Mesothelial cell of epicardium (in vitro differentiated cells): ENCODE results near the gene SUPT5H. TPM values are rescaled to one million over a fixed set of nuclear protein-coding genes. Genes with fewer than 3 reads are reported as not detected.

Source experiments
- DNase-seq, 2 experiments: peaks; one replicate each; pipeline ENCODE4 v3.0.0; 2021; ENCODE audit warnings: low spot score in 2 of 2; ENCODE audit not compliant: unreplicated experiment in 2 of 2
- H3K27ac Mint-ChIP-seq: 2 replicates; pipeline ENCODE4 v1.8.0; 2021; ENCODE audit warnings: mixed read lengths
- H3K27me3 Mint-ChIP-seq: 2 replicates; pipeline ENCODE4 v1.8.0; 2021; ENCODE audit warnings: low read depth, mixed read lengths
- H3K36me3 Mint-ChIP-seq: 2 replicates; pipeline ENCODE4 v1.8.0; 2021; ENCODE audit warnings: mixed read lengths
- H3K4me1 Mint-ChIP-seq: 2 replicates; pipeline ENCODE4 v1.8.0; 2021; ENCODE audit warnings: mixed read lengths
- H3K4me3 Mint-ChIP-seq: 2 replicates; pipeline ENCODE4 v1.8.0; 2021; ENCODE audit warnings: mild to moderate bottlenecking, moderate library complexity, mixed read lengths
- H3K9me3 Mint-ChIP-seq: 2 replicates; pipeline ENCODE4 v1.8.0; 2021; ENCODE audit warnings: mixed read lengths
- CTCF ChIP-seq: fragments of 200-600 bp; sonication (generic); IDR thresholded peaks from one replicate; pipeline ENCODE4 v1.5.0; 2021; ENCODE audit warnings: antibody characterized with exemption; ENCODE audit not compliant: unreplicated experiment
- total RNA-seq: library from RNA; stranded (reverse); gene quantifications from 3 replicates; pipeline ENCODE4 v1.2.1, GENCODE V29; 2021

SUPT5H gene
- total RNA-seq, 1 donor from 2014 or later, result 127 TPM

- Mint-ChIP-seq H3K4me1 (no peaks in the 10 kb centered on the region), H3K36me3 (peaks cover 35% of the 10 kb centered on the region), H3K4me3 (no peak overlapping the region), H3K27me3 (no peaks in the 10 kb centered on the region), H3K9me3 (no peaks in the 10 kb centered on the region), H3K27ac (no peak overlapping the region)
- TF ChIP-seq CTCF, result no peak
- DNase-seq, result no peak
Measured at GRCh38 chr19:39465956-39466747, 20.8 kb downstream of the SUPT5H start.

GRCh38 chr19:39467941-39468340, 22.6 kb downstream of the SUPT5H start:
- no peak for DNase-seq
- H3K27ac Mint-ChIP-seq, result no peak overlapping the region
- no peak overlapping the region for H3K4me3 Mint-ChIP-seq
- H3K4me1 Mint-ChIP-seq, result no peaks in the 10 kb centered on the region
- no peak for TF ChIP-seq CTCF
- no peaks in the 10 kb centered on the region for H3K9me3 Mint-ChIP-seq
- H3K27me3 Mint-ChIP-seq, result no peaks in the 10 kb centered on the region
- H3K36me3 Mint-ChIP-seq, result peaks cover 40% of the 10 kb centered on the region

GRCh38 chr19:39469036-39469435, 23.7 kb downstream of the SUPT5H start:
- no peak for TF ChIP-seq CTCF
- H3K27me3 Mint-ChIP-seq, result no peaks in the 10 kb centered on the region
- H3K4me3 Mint-ChIP-seq, result no peak overlapping the region
- peaks cover 37% of the 10 kb centered on the region for H3K36me3 Mint-ChIP-seq
- no peaks in the 10 kb centered on the region for H3K9me3 Mint-ChIP-seq
- DNase-seq, result no peak
- H3K27ac Mint-ChIP-seq, result no peak overlapping the region
- H3K4me1 Mint-ChIP-seq, result no peaks in the 10 kb centered on the region

- no peaks in the 10 kb centered on the region for H3K27me3 Mint-ChIP-seq
- no peak overlapping the region for H3K4me3 Mint-ChIP-seq
- H3K36me3 Mint-ChIP-seq, result peaks cover 41% of the 10 kb centered on the region
- no peak for DNase-seq
- no peak overlapping the region for H3K27ac Mint-ChIP-seq
- no peaks in the 10 kb centered on the region for H3K9me3 Mint-ChIP-seq
- no peaks in the 10 kb centered on the region for H3K4me1 Mint-ChIP-seq
- no peak for TF ChIP-seq CTCF
Measured at GRCh38 chr19:39469567-39469966, 24.2 kb downstream of the SUPT5H start.

- no peak for DNase-seq
- TF ChIP-seq CTCF, result no peak
- H3K36me3 Mint-ChIP-seq, result peaks cover 41% of the 10 kb centered on the region
- H3K9me3 Mint-ChIP-seq, result no peaks in the 10 kb centered on the region
- H3K27ac Mint-ChIP-seq, result no peak overlapping the region
- H3K27me3 Mint-ChIP-seq, result no peaks in the 10 kb centered on the region
- no peak overlapping the region for H3K4me3 Mint-ChIP-seq
- H3K4me1 Mint-ChIP-seq, result no peaks in the 10 kb centered on the region
Measured at GRCh38 chr19:39470724-39471339, 25.4 kb downstream of the SUPT5H start.
